ENCODE data around the gene ZMYND11. TPM values are rescaled to one million over a fixed set of nuclear protein-coding genes. Genes with fewer than 3 reads are reported as not detected.
"Not testable (repeated sequence)": the region's sequence is repeated elsewhere in the genome, so short reads cannot be mapped to it uniquely, and the experiment has no call there.

ZMYND11 gene
- total RNA-seq, 1 donor from 2014 or later, result 41.6 TPM

GRCh38 chr10:182441-183201 lies 47.4 kb downstream of the ZMYND11 start:
- Mint-ChIP-seq H3K27ac (ENCODE audit: unreplicated experiment) (no peak overlapping the region), H3K9me3 (ENCODE audit: unreplicated experiment) (no peaks in the 10 kb centered on the region), H3K4me1 (ENCODE audit: unreplicated experiment) (peaks cover 7% of the 10 kb centered on the region), H3K36me3 (ENCODE audit: low read depth, unreplicated experiment) (peaks cover 23% of the 10 kb centered on the region), H3K27me3 (ENCODE audit: unreplicated experiment) (no peaks in the 10 kb centered on the region), H3K4me3 (ENCODE audit: unreplicated experiment) (no peak overlapping the region)
- DNase-seq (ENCODE audit: low spot score), result no peak
- no peak for TF ChIP-seq CTCF (IDR thresholded peaks at IDR 0.05; ENCODE audit: unreplicated experiment)

- Mint-ChIP-seq H3K4me3 (ENCODE audit: unreplicated experiment) (peak overlapping the region; percentile 3), H3K36me3 (ENCODE audit: low read depth, unreplicated experiment) (peaks cover 23% of the 10 kb centered on the region), H3K27ac (ENCODE audit: unreplicated experiment) (no peak overlapping the region), H3K4me1 (ENCODE audit: unreplicated experiment) (peaks cover 7% of the 10 kb centered on the region), H3K9me3 (ENCODE audit: unreplicated experiment) (no peaks in the 10 kb centered on the region), H3K27me3 (ENCODE audit: unreplicated experiment) (no peaks in the 10 kb centered on the region)
- DNase-seq (ENCODE audit: low spot score), result no peak
- TF ChIP-seq CTCF (IDR thresholded peaks at IDR 0.05; ENCODE audit: unreplicated experiment), result no peak
These were observed 48.9 kb downstream of the ZMYND11 start for GRCh38 chr10:184174-184573.

- Mint-ChIP-seq H3K27ac (ENCODE audit: unreplicated experiment) (no peak overlapping the region), H3K9me3 (ENCODE audit: unreplicated experiment) (no peaks in the 10 kb centered on the region), H3K4me3 (ENCODE audit: unreplicated experiment) (peak overlapping the region; percentile 3), H3K4me1 (ENCODE audit: unreplicated experiment) (peaks cover 7% of the 10 kb centered on the region), H3K36me3 (ENCODE audit: low read depth, unreplicated experiment) (peaks cover 23% of the 10 kb centered on the region), H3K27me3 (ENCODE audit: unreplicated experiment) (no peaks in the 10 kb centered on the region)
- TF ChIP-seq CTCF (IDR thresholded peaks at IDR 0.05; ENCODE audit: unreplicated experiment), result no peak
- DNase-seq (ENCODE audit: low spot score), result no peak
These were observed 49.7 kb downstream of the ZMYND11 start for GRCh38 chr10:184911-185310.

- H3K27ac Mint-ChIP-seq (ENCODE audit: unreplicated experiment); H3K4me1 Mint-ChIP-seq (ENCODE audit: unreplicated experiment); H3K9me3 Mint-ChIP-seq (ENCODE audit: unreplicated experiment); H3K4me3 Mint-ChIP-seq (ENCODE audit: unreplicated experiment); H3K27me3 Mint-ChIP-seq (ENCODE audit: unreplicated experiment); DNase-seq (ENCODE audit: low spot score): not testable (repeated sequence)
- peaks cover 28% of the 10 kb centered on the region for H3K36me3 Mint-ChIP-seq (ENCODE audit: low read depth, unreplicated experiment)
These were observed 50.3 kb downstream of the ZMYND11 start for GRCh38 chr10:185571-185970.

- Mint-ChIP-seq H3K27ac (ENCODE audit: unreplicated experiment) (no peak overlapping the region), H3K27me3 (ENCODE audit: unreplicated experiment) (no peaks in the 10 kb centered on the region), H3K4me1 (ENCODE audit: unreplicated experiment) (peaks cover 7% of the 10 kb centered on the region), H3K4me3 (ENCODE audit: unreplicated experiment) (no peak overlapping the region), H3K9me3 (ENCODE audit: unreplicated experiment) (no peaks in the 10 kb centered on the region), H3K36me3 (ENCODE audit: low read depth, unreplicated experiment) (peaks cover 28% of the 10 kb centered on the region)
- TF ChIP-seq CTCF (IDR thresholded peaks at IDR 0.05; ENCODE audit: unreplicated experiment), result no peak
- DNase-seq (ENCODE audit: low spot score), result no peak
These were observed 51.7 kb downstream of the ZMYND11 start for GRCh38 chr10:186911-187310.

All from endothelial cell (in vitro differentiated cells).